Measurements from ENCODE around the gene SLC22A13.
A peak's percentile ranks its signal among the peaks of the same experiment; 100 is the strongest.
"Not testable (repeated sequence)": the region's sequence is repeated elsewhere in the genome, so short reads cannot be mapped to it uniquely, and the experiment has no call there.

The SLC22A13 gene

GRCh38 chr3:38235466-38235865 lies 30.1 kb upstream of the SLC22A13 start:
- H3K27ac ChIP-seq = peak overlapping the region; percentile 1
- H2AFZ ChIP-seq = no peak overlapping the region
- no peaks in the 10 kb centered on the region for H3K79me2 ChIP-seq
- H3K4me2 ChIP-seq (ENCODE audit: low read length) = peak overlapping the region; percentile 21
- H3K27me3 ChIP-seq (ENCODE audit: control insufficient read depth, insufficient read depth, low read length) = no peaks in the 10 kb centered on the region
- H3K9me3 ChIP-seq (ENCODE audit: control insufficient read depth, low read length) = no peaks in the 10 kb centered on the region
- H3K4me3 ChIP-seq (ENCODE audit: low read depth, low read length) = no peak overlapping the region
- no peaks in the 10 kb centered on the region for H3K36me3 ChIP-seq (ENCODE audit: control insufficient read depth, insufficient read depth, low read length)
- no peak for TF ChIP-seq CTCF (IDR thresholded peaks at IDR 0.05)
- H3K4me1 ChIP-seq = peaks cover 7% of the 10 kb centered on the region
- no peak overlapping the region for H3K9ac ChIP-seq

- H3K9ac ChIP-seq = no peak overlapping the region
- H3K4me1 ChIP-seq = peaks cover 7% of the 10 kb centered on the region
- no peak for TF ChIP-seq CTCF (IDR thresholded peaks at IDR 0.05)
- no peak overlapping the region for H3K27ac ChIP-seq
- H3K9me3 ChIP-seq (ENCODE audit: control insufficient read depth, low read length) = no peaks in the 10 kb centered on the region
- no peaks in the 10 kb centered on the region for H3K27me3 ChIP-seq (ENCODE audit: control insufficient read depth, insufficient read depth, low read length)
- no peaks in the 10 kb centered on the region for H3K36me3 ChIP-seq (ENCODE audit: control insufficient read depth, insufficient read depth, low read length)
- H3K4me3 ChIP-seq (ENCODE audit: low read depth, low read length) = no peak overlapping the region
- no peak overlapping the region for H2AFZ ChIP-seq
- no peaks in the 10 kb centered on the region for H3K79me2 ChIP-seq
- H3K4me2 ChIP-seq (ENCODE audit: low read length) = no peak overlapping the region
Measured at GRCh38 chr3:38238416-38239008, 27.1 kb upstream of the SLC22A13 start.

GRCh38 chr3:38242812-38243211 lies 22.8 kb upstream of the SLC22A13 start:
- not testable (repeated sequence) for H2AFZ ChIP-seq; H3K36me3 ChIP-seq (ENCODE audit: control insufficient read depth, insufficient read depth, low read length); H3K4me1 ChIP-seq; H3K79me2 ChIP-seq; H3K9ac ChIP-seq; H3K27me3 ChIP-seq (ENCODE audit: control insufficient read depth, insufficient read depth, low read length); H3K9me3 ChIP-seq (ENCODE audit: control insufficient read depth, low read length); H3K4me2 ChIP-seq (ENCODE audit: low read length); H3K27ac ChIP-seq; H3K4me3 ChIP-seq (ENCODE audit: low read depth, low read length)

GRCh38 chr3:38245930-38246329 lies 19.7 kb upstream of the SLC22A13 start:
- TF ChIP-seq CTCF (IDR thresholded peaks at IDR 0.05) = no peak
- H3K27me3 ChIP-seq (ENCODE audit: control insufficient read depth, insufficient read depth, low read length) = no peaks in the 10 kb centered on the region
- H3K4me1 ChIP-seq = no peaks in the 10 kb centered on the region
- H3K9me3 ChIP-seq (ENCODE audit: control insufficient read depth, low read length) = no peaks in the 10 kb centered on the region
- no peak overlapping the region for H2AFZ ChIP-seq
- H3K79me2 ChIP-seq = no peaks in the 10 kb centered on the region
- no peak overlapping the region for H3K27ac ChIP-seq
- H3K36me3 ChIP-seq (ENCODE audit: control insufficient read depth, insufficient read depth, low read length) = no peaks in the 10 kb centered on the region
- H3K4me3 ChIP-seq (ENCODE audit: low read depth, low read length) = no peak overlapping the region
- H3K4me2 ChIP-seq (ENCODE audit: low read length) = no peak overlapping the region
- no peak overlapping the region for H3K9ac ChIP-seq

- no peaks in the 10 kb centered on the region for H3K36me3 ChIP-seq (ENCODE audit: control insufficient read depth, insufficient read depth, low read length)
- no peak overlapping the region for H2AFZ ChIP-seq
- H3K4me1 ChIP-seq = no peaks in the 10 kb centered on the region
- no peaks in the 10 kb centered on the region for H3K27me3 ChIP-seq (ENCODE audit: control insufficient read depth, insufficient read depth, low read length)
- no peaks in the 10 kb centered on the region for H3K9me3 ChIP-seq (ENCODE audit: control insufficient read depth, low read length)
- no peaks in the 10 kb centered on the region for H3K79me2 ChIP-seq
- no peak for TF ChIP-seq CTCF (IDR thresholded peaks at IDR 0.05)
- no peak overlapping the region for H3K27ac ChIP-seq
- H3K4me3 ChIP-seq (ENCODE audit: low read depth, low read length) = no peak overlapping the region
- no peak overlapping the region for H3K9ac ChIP-seq
- H3K4me2 ChIP-seq (ENCODE audit: low read length) = no peak overlapping the region
Measured at GRCh38 chr3:38247366-38248035, 18.1 kb upstream of the SLC22A13 start.

Data from parathyroid adenoma (tissue), 2 donors.